HG03103 (cell line): ENCODE measurements around the gene DGKB.
"Not testable (repeated sequence)": the region's sequence is repeated elsewhere in the genome, so short reads cannot be mapped to it uniquely, and the experiment has no call there.

Experiments
- ATAC-seq: cut with Tn5 transposase; IDR thresholded peaks from one replicate; pipeline ENCODE4 v1.9.1; 2021; ENCODE audit warnings: low read depth; ENCODE audit not compliant: unreplicated experiment

Gene DGKB

DNA sequence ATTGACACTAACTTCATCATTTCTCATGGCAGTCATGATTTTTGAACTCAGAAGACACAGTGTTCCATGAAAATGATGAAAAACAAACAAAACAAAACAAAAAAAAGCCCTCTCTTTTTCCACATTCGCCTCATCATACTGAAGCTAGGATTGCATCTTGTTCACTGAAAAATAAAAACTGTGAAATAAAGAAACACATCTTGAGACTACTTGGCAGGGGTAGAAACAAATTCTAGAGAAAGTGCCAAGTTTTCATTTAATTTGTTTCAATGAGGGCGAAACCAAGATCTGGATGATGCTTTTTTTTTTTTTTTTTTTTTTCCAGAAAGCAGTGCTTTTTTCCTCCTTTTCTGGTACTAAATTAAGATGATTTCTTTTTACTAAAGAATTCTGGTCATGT lies 562.7 kb downstream of the DGKB start:
- ATAC-seq, result no peak

DNA sequence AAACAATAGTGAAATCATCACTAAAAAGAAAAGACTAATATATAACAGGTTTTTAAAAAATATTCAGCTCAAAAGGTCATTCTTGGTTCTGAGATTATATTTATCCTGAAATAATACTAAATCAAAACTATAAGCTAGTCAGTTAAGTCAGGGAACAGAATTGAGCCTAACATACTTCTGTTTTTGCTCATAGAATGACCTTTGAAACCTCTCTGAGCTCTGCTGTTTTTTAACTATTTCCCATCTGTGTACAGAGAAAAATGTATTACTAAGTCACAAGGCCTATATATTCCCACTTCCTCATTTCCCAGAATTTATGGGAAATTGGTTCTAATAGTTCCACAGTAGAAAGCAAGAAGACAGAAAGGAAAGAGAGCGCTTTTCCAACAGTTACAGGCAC lies 566.3 kb downstream of the DGKB start:
- no peak for ATAC-seq

DNA sequence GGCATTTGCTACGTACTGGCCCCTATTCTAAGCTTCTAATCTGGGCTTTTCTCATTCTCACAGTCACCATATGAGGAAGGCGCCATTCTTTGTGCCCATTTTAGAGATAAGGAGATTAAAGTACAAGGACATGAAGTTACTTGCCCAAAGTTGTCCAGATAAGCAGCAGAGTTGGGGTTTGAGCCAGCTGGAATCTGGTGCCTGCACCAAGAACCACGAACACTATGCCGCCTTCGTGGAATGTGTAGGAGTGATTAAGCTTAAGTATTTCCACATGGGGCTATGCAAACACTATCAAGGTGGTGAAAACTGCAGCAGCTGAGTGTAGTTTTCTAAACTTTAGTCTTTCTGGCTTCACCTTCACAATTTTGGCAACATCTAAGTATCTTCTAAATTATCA lies 570.4 kb downstream of the DGKB start:
- ATAC-seq, result no peak

DNA sequence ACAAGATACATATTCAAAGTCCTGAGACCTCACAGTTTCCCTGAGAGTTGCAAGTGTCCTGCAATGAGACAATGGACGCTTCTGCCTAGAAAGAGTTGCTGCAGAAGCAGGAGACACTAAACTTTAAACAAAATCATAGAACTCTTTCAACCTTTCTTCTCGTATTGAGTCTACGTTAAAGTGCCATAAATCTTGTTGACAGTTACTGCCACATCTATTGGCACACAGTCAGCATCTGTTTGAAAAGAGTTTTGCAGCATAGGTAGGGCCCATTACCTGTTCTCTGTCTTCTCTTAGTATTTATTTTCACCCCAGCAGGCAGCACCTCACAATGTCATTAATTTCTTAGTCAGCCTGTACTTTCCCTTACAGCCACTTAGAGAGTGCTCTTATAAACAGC lies 577.8 kb downstream of the DGKB start:
- ATAC-seq, result no peak

DNA sequence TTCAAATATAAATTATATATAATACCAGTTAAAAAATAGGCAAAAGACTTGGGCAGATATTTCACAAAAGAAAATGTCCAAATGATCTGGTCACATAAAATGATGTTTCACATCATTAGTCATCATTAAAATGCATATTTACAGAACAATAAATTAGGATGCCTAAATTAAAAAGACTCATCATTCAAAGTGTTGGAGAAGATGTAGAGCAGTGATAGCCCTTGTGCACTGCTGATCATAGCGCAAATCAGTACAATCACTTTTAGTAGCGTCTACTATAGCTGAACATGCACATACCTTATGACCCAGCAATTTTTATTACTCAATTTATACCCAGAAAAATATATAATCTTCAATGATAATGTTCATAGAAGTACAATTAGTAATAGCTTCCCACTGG lies 579.8 kb downstream of the DGKB start:
- no peak for ATAC-seq

DNA sequence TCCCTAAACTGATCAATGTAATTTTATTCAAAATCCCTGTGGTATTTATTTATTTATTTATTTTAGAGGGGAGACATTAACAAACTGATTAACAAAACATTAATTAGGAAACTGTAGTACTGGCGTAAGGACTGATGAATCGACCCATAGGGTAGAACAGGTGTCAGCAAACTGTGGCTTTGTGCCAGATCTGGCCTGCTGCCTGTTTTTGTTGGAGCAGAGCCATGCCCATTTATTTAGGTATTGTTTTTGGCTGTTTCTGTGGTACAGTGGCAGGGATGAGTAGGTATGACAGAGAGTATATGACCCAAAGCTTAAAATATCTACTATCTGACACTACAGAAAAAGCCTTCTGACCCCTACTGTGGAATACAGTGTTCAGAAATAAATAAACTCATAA lies 580.6 kb downstream of the DGKB start:
- no peak for ATAC-seq

DNA sequence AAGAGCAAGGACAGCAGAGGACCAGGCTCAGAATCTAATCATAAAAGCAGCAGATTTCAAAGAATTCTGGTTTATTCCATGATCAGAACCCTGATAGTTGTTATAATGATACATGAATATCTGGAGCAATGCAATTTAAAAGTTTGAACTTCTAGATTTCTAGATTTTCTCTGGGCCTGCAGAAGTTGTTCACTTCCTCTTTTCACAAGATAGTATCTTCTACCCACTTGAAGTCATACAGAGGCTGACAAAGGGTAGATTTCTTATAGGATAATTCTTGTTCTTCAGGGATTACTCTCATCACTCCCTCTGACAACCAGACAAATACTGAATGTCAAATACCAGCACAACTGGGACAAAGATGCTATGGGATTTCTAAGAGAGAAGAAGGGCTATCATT lies 593.1 kb downstream of the DGKB start:
- no peak for ATAC-seq

DNA sequence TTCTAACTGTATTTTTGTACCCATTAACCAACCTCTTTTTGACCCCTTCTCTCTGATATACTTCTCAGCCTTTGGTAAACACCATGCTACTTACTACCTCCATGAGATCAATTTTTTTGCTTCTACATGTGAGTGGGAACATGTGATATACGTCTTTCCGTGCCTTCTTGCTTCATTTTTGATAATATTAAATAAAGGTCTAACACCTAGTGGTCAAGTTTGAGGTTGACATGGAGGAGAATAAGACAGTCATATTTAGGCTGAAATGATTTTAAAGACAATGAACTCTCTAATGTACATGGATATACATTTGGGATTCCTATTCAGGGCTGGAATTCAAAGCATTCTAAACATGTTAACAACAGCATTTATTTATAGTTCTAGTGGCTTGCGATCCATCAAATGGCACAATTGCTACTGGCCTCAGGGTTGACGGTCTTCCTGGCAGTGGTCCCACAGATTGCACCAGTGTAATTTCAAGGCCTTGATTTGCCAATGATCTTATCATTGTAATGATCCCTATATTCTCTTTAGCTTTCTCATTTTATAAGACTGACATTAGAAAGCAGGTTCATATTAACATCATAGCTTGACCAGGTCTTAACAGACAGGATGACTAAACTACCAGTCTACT lies 597.2 kb downstream of the DGKB start:
- ATAC-seq, result no peak

DNA sequence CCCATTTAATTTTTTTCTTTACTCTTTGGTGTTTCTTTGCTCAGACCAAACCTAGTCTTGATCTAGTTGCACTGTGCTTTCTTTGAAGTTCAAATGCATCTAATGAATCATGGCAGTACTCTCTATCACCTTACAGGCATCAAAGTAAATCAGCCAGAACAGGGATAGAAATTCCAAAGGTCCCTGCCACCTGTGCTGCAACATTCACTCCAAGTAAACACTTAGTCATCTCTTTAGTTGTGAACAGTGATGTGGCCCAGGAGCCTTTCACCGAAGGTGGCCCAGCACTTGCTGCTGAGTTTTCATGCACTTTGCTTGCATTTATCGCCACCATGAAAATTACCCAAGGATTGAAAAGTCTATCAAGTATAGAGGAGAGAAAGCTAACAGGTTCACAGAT lies 599.0 kb downstream of the DGKB start:
- no peak for ATAC-seq

DNA sequence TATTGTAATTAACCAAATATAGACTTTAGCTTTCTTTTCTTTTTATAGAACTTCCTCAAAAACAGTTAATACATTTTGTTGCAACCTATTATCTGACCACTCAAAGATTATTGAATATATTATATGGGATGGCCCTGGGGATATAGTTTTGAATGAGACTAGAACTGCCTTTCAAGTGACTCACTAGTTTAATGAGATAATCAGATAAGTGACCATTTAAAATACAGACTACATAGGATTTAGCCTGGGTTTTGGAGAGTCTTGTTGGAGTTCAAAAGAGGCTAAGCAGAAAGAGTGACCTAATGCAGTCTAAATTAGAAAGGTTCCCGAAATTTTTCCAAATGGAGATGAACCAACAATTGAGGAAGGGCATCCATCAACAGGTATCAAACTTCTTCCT lies 607.9 kb downstream of the DGKB start:
- ATAC-seq, result no peak

DNA sequence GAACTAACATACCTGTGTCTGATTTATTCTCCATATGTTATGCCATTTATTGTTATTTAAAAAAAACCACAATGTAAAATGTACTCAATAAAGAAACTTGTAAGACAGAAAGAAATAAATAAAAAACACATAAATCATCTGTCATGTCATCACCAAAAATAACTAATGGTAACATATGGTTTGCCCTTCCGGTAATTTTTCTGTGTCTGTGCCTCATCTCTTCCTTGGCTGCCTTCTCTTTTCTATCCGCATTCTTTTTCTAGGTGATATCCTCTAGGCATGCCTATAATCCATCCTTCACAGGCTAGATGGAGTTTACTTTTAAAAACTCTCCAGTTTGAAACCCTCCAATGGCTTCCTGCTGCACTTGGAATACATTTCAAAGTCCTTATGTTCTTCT lies 609.1 kb downstream of the DGKB start:
- ATAC-seq, result no peak

DNA sequence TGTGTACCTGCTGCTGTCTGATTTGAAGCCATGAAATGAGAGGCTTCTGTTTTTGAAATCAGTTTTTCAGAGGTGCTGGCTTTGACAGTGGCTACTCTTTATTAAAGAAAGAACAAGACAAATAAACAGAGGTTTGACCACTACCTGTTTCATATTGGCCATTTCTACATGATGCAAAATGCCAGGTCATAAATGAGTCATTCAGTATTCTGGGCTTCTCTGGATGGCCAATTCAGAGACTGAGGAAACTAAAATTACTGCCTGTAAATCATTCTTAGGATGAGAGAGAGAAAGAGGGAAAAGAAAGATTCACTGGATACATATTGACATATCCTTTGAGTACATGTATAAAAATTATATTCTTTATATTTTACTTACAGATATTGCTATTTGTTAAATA lies 609.8 kb downstream of the DGKB start:
- ATAC-seq, result no peak

DNA sequence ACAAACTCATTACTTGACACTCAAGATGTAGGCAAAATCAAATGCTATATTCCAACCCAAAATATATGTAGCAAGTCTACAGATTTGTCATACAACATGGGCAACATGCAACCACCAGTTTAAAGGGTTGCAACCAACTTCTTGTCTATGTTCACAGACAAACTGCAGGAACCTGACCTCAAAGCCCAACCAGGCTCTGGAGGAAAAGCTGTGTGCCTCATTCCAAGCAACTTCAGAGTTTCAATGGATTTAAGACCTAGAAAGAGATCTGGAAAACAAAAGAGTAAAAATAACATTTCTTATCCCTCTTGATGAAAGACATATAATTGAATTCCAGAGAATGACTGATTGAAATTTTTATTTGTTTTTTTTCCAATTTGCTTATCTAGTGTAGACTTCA lies 612.6 kb downstream of the DGKB start:
- ATAC-seq, result no peak

DNA sequence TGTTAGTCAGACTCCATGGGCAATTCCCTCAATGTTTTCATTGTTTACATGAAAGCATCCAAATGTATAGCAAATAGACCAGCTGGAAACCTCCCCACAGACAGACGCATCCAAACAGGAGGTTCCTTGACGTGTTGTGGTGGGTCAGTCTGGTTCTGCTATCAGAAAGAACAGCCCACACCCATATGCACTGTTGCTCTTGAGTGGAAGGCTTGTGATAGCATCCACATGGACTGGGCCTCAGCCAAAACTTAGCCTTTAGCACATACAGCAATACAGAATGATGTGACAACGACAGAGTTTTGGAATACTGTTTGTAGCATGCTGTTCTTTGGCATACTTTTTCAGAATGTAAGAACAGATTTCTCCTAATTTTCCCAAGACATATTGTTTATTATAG lies 613.9 kb downstream of the DGKB start:
- ATAC-seq, result no peak

DNA sequence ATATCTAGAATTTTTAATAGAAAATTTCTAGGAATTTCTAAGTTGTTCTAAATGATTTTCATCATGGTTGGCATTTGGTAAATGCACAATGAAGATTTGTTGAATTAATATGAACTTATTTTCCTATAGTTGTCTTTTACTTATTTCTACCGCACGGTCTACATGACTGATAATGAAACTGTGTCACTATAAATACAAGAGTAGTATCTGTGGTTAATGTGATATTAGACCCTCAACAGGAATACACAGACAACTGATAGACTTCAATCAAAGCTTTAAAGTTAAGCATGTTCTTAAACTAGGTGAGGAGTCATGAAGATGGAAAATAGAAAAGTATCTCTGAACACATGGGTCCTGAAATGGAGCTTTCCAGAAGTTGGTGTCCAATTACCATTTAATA lies 615.2 kb downstream of the DGKB start:
- ATAC-seq, result no peak

DNA sequence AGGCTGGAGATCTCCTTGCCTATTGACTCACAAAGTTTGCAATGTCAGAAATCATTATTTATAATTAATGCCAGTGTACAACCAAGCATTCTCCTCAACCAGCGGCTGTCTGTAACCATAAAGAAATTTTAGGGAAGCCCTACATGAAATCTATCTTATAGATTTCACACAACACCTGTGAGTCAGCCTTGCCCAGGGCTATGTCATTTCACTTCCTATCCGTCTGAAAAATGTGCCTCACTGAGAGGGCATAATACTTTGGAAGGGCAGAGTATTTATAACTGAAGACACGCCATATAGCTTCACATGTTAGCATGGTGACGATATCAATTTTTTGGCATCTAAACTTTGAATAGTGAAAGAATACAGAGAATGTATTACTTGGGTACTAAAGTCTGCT lies 616.5 kb downstream of the DGKB start:
- no peak for ATAC-seq

DNA sequence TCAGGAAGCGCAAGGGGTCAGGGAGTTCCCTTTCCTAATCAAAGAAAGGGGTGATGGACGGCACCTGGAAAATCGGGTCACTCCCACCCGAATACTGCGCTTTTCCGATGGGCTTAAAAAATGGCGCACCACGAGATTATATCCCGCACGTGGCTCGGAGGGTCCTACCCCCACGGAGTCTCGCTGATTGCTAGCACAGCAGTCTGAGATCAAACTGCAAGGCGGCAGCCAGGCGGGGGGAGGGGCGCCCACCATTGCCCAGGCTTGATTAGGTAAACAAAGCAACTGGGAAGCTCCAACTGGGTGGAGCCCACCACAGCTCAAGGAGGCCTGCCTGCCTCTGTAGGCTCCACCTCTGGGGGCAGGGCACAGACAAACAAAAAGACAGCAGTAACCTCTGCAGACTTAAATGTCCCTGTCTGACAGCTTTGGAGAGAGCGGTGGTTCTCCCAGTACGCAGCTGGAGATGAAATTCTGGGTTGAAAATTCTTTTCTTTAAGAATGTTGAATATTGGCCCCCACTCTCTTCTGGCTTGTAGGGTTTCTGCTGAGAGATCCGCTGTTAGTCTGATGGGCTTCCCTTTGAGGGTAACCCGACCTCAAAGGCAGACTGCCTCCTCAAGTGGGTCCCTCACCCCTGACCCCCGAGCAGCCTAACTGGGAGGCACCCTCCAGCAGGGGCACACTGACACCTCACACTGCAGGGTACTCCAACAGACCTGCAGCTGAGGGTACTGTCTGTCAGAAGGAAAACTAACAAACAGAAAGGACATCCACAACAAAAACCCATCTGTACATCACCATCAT lies 623.3 kb downstream of the DGKB start:
- ATAC-seq, result not testable (repeated sequence)

DNA sequence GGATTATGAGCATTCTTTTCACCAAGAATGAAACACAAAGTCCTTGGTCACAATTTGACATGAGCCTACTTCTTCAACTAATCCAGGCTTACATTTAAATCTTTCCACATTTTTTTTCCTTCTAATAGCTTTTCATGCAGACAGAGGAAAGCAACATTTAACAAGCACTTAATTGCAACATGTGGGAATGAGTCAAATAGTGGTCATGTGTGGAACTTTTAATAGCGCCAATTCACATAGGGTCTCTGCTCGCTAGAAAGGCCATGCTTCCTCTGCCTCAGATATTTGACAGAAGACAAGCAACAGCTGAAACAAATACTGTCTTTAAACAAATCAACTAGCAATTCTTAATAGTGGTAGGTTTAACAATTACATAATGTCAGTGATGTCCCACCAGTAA lies 627.2 kb downstream of the DGKB start:
- ATAC-seq, result no peak

DNA sequence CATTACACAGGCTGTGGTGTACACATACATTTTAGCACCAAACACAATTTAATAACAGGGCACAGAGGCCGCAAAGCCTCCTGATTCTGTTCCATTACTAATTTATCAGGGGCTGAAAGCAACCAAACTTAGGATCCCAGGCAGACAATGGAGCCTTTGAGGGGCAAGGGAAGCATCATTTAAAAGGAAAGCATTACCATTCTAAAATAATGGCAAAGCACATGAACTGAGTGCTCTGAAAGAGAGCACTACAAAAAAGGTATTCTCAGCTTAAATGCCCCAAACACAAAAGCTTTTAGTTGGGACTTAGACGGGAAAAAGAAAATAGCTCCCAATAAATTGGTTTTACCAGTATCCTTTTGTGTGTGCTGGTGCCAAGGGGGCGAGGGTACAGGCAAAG lies 631.1 kb downstream of the DGKB start:
- ATAC-seq, result no peak

DNA sequence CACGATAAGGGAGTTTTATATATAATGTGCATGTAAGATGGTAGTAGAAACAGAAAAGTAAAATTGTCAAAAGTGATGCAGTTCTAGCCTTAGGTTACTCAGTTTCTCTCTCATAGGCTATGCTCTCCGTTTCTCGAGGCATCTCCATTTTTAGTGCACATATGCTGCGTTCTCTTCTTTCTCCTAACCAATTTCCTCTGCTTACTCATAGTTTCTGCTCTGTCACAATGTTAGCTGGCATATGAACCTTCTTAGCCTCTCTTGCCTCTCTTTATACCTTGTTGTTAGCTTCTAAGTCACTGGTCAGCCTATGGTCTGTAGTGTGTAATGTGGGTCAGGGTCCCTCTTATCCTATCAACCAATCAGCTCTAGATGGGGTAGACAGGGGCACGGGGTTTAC lies 632.5 kb downstream of the DGKB start:
- ATAC-seq, result no peak

DNA sequence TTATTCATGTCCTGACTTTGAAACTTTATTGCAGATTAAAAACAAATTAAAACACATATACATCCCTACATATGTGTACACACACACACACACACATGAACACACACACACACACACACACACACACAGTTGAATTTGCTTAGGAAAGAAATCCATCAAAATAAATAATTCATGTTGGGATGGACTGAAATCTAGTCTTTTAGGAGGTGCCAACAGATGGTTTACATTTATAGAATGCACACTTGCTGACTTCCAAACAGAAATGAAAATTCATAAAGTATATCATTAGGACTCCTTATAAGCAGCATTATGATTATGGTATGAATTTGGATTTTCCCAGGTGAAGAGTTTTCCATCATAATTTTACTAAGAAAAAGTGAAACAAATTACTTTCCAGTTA lies 642.5 kb downstream of the DGKB start:
- no peak for ATAC-seq

DNA sequence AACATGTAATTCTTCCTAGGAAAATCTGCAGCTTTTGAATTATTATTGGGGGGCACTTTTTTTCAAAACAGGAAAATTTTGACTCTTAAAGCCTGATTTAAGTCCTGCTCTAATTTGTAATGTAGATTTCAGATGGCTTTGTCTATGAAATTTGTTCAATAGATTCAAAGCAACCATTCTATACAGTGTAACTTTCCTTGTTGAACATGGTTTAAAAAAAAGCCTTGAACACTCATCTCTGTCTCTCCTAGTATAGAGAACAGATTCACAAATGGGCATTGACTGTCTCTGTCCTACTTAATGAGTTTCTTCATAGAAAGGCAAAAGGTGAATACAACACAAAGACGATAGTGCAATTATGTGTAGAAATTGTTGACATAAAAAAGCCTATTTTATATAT lies 643.7 kb downstream of the DGKB start:
- ATAC-seq, result no peak

DNA sequence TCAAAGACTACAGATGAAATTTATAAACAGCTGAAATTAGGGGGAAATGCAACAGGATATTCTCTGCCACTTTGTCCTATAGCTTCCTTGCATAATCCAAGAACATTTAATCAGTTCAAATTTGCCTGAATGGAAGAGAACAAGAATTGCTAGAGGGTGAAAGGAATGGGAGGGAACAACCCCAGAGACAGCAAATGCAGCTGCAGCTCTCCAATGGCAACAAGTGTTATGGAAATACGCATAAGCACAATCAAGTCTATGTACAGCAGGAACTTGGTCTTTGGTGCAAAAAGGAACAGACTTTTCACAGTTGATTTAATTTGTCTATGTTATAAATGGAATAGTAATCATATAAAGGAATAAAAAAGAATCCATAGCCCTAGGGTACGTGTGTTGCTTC lies 644.1 kb downstream of the DGKB start:
- no peak for ATAC-seq
